Vagina (tissue), 2 donors: Measurements from ENCODE around the gene CFHR4. TPM values are rescaled to one million over a fixed set of nuclear protein-coding genes. Genes with fewer than 3 reads are reported as not detected.

Experiments
- DNase-seq, 2 donors: peaks; one replicate each; pipeline ENCODE4 v3.0.0-alpha.2; 2017; ENCODE audit errors: extremely low spot score in 2 of 2
- H3K27ac ChIP-seq: fragments of 200-600 bp; sonication (generic); one replicate; pipeline ENCODE4 v1.5.1; 2019
- H3K27me3 ChIP-seq: fragments of 200-600 bp; sonication (generic); one replicate; pipeline ENCODE4 v1.5.1; 2019
- H3K36me3 ChIP-seq, 2 donors: fragments of 200-600 bp; sonication (generic); one replicate each; pipeline ENCODE4 v1.5.1; 2017 to 2019
- H3K4me1 ChIP-seq: fragments of 200-600 bp; sonication (generic); one replicate; pipeline ENCODE4 v1.5.1; 2019
- H3K4me3 ChIP-seq, 2 donors: fragments of 200-600 bp; sonication (generic); 1 replicate in 1 of 2; 2 replicates in 1 of 2; pipeline ENCODE4 v1.5.1; 2016 to 2019
- H3K9me3 ChIP-seq: fragments of 200-600 bp; sonication (generic); one replicate; pipeline ENCODE4 v1.5.1; 2019
- POLR2A ChIP-seq, 2 donors: fragments of 450-650 bp; IDR thresholded peaks; one replicate each; pipeline ENCODE4 v1.6.1; 2017; ENCODE audit warnings: antibody characterized with exemption in 2 of 2, mild to moderate bottlenecking in 2 of 2, moderate library complexity in 2 of 2
- POLR2AphosphoS5 ChIP-seq, 2 donors: sonication (generic); formaldehyde crosslinking; IDR thresholded peaks; one replicate each; pipeline ENCODE4 v1.9.0; 2017; ENCODE audit warnings: antibody characterized with exemption in 2 of 2, mild to moderate bottlenecking in 2 of 2, low read depth in 1 of 2; ENCODE audit not compliant: insufficient read depth in 1 of 2
- intact Hi-C: fragments of 100-400 bp; cut with DNase I; formaldehyde crosslinking; loops from one replicate; pipeline ENCODE4 v1.15.1; 2023
- total RNA-seq: library from RNA; depleted of rRNA; stranded (reverse); fragments of >200 nt; gene quantifications from one replicate; pipeline ENCODE4 v1.2.3, GENCODE V29; 2016
- TF ChIP-seq, protein P1 (sequence below), 3 experiments: fragments of 450-650 bp in 2 of 3; fragments of 200-600 bp in 1 of 3; sonication (generic) in 1 of 3; IDR thresholded peaks; one replicate each; pipeline ENCODE4 v1.5.1; 2017 to 2019; ENCODE audit warnings: antibody characterized with exemption in 3 of 3, mild to moderate bottlenecking in 2 of 3, moderate library complexity in 2 of 3

The CFHR4 gene
- total RNA-seq, 1 donor from 2014 or later: not detected

DNA sequence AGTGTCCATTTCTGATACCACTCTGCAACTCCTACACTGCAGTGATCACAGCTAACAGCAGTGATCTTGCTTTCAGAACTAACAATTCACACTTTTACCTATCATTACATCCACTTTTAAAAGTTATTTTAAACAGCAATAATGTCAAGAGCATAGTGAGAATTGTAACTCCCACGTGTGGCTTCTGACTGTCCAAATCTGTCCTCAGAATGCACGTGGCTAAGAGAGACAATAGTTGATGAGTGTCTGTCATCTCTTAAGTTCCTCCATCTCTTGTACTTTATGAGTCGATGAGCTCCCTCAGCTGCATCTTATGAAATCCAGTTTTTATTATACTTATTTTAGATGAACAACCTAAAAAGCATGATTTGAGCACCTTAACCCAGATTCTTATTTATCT is 73.0 kb downstream of the CFHR4 start:
- TF ChIP-seq POLR2AphosphoS5 (IDR thresholded peaks at IDR 0.05; ENCODE audit: insufficient read depth in 1 of 2, low read depth in 1 of 2) (no peak), POLR2A (IDR thresholded peaks at IDR 0.05) (no peak)
- TF ChIP-seq, protein P1, sequence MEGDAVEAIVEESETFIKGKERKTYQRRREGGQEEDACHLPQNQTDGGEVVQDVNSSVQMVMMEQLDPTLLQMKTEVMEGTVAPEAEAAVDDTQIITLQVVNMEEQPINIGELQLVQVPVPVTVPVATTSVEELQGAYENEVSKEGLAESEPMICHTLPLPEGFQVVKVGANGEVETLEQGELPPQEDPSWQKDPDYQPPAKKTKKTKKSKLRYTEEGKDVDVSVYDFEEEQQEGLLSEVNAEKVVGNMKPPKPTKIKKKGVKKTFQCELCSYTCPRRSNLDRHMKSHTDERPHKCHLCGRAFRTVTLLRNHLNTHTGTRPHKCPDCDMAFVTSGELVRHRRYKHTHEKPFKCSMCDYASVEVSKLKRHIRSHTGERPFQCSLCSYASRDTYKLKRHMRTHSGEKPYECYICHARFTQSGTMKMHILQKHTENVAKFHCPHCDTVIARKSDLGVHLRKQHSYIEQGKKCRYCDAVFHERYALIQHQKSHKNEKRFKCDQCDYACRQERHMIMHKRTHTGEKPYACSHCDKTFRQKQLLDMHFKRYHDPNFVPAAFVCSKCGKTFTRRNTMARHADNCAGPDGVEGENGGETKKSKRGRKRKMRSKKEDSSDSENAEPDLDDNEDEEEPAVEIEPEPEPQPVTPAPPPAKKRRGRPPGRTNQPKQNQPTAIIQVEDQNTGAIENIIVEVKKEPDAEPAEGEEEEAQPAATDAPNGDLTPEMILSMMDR (IDR thresholded peaks at IDR 0.05): no peak
- H3K27ac ChIP-seq: no peak overlapping the region
- H3K4me1 ChIP-seq: no peaks in the 10 kb centered on the region
- no peaks in the 10 kb centered on the region for H3K9me3 ChIP-seq
- no peaks in the 10 kb centered on the region for H3K36me3 ChIP-seq
- no peak for DNase-seq
- no peaks in the 10 kb centered on the region for H3K27me3 ChIP-seq
- no peak overlapping the region for H3K4me3 ChIP-seq
- intact Hi-C loops: no loop called here

Other genes starting within 250 kb of the CFHR4 start
- 36.8 TPM for gene CFH, start 236.0 kb upstream of the CFHR4 start, total RNA-seq
- not detected for gene CFHR3, start 113.2 kb upstream of the CFHR4 start, total RNA-seq
- not detected for gene CFHR1, start 68.3 kb upstream of the CFHR4 start, total RNA-seq
- gene CFHR2, start 55.7 kb downstream of the CFHR4 start, total RNA-seq: not detected
- not detected for gene CFHR5, start 89.5 kb downstream of the CFHR4 start, total RNA-seq
- gene F13B, start 179.2 kb downstream of the CFHR4 start, total RNA-seq: not detected